Stomach (tissue), 9 donors: Measurements from ENCODE around the gene RNF220. TPM values are rescaled to one million over a fixed set of nuclear protein-coding genes. Genes with fewer than 3 reads are reported as not detected.
A peak's percentile ranks its signal among the peaks of the same experiment; 100 is the strongest.

Experiments used
- DNase-seq, 2 donors: peaks; one replicate each; pipeline versions ENCODE4 v3.0.0 to v3.0.0-alpha.2; 2013 to 2019
- H3K27ac ChIP-seq, 5 donors: fragments of 200-600 bp in 4 of 5; sonication (generic) in 4 of 5; one replicate each; pipeline ENCODE4 v1.5.1; 2013 to 2019; ENCODE audit warnings: mild to moderate bottlenecking in 1 of 5, moderate library complexity in 1 of 5
- H3K27me3 ChIP-seq, 3 donors: fragments of 200-600 bp; sonication (generic); one replicate each; pipeline ENCODE4 v1.5.1; 2017 to 2019; ENCODE audit warnings: mixed run types in 1 of 3
- H3K36me3 ChIP-seq, 4 donors: fragments of 200-600 bp; sonication (generic); 1 replicate in 3 of 4; 2 replicates in 1 of 4; pipeline ENCODE4 v1.5.1; 2016 to 2019
- H3K4me1 ChIP-seq, 4 donors: fragments of 200-600 bp; sonication (generic); one replicate each; pipeline ENCODE4 v1.5.1; 2016 to 2019
- H3K4me3 ChIP-seq, 4 donors: fragments of 200-600 bp; sonication (generic) in 3 of 4; one replicate each; pipeline ENCODE4 v1.5.1; 2016 to 2019; ENCODE audit warnings: mild to moderate bottlenecking in 1 of 4
- H3K9me3 ChIP-seq, 4 donors: fragments of 200-600 bp; sonication (generic); one replicate each; pipeline ENCODE4 v1.5.1; 2016 to 2019
- CTCF ChIP-seq, 7 experiments: fragments of 450-650 bp in 4 of 7; fragments of 200-600 bp in 3 of 7; sonication (generic) in 3 of 7; IDR thresholded peaks; one replicate each; pipeline ENCODE4 v1.5.1; 2016 to 2019; ENCODE audit warnings: antibody characterized with exemption in 7 of 7, control low read depth in 2 of 7, mild to moderate bottlenecking in 1 of 7
- EP300 ChIP-seq: sonication (generic); formaldehyde crosslinking; IDR thresholded peaks from one replicate; pipeline ENCODE4 v1.6.1; 2017; ENCODE audit warnings: antibody characterized with exemption
- POLR2A ChIP-seq, 4 donors: fragments of 450-650 bp; IDR thresholded peaks; one replicate each; pipeline ENCODE4 v1.6.1; 2016; ENCODE audit warnings: antibody characterized with exemption in 4 of 4, control low read depth in 2 of 4, mild to moderate bottlenecking in 1 of 4, moderate library complexity in 1 of 4
- POLR2AphosphoS5 ChIP-seq, 3 donors: sonication (generic); formaldehyde crosslinking; IDR thresholded peaks; one replicate each; pipeline ENCODE4 v1.6.1; 2016; ENCODE audit warnings: antibody characterized with exemption in 3 of 3
- WGBS, 5 donors: extraction: QIAGEN DNeasy Blood & Tissue Kit in 3 of 5; methylation state at CpG; one replicate each; pipeline versions ENCODE4 v1.1.5 to v1.1.7; 2013 to 2018; 5-methylcytosine and 5-hydroxymethylcytosine counted together
- intact Hi-C: fragments of 100-400 bp; cut with DNase I; formaldehyde crosslinking; loops from one replicate; pipeline ENCODE4 v1.15.1; 2023; ENCODE audit warnings: low total_unique reads
- polyA plus RNA-seq, 3 donors: library from polyadenylated mRNA; stranded (reverse); fragments of 200-250 nt; gene quantifications; one replicate each; pipeline ENCODE4 v1.2.3, GENCODE V29; 2013
- total RNA-seq, 5 donors: library from RNA; depleted of rRNA; stranded (reverse); fragments of >200 nt; gene quantifications; one replicate each; pipeline versions ENCODE4 v1.1.0 to v1.2.3, GENCODE V29; 2014 to 2016
- donor health status: healthy with polysubstance abuse.
- donor health status: Bipolar disorder and iron deficiency.
- donor health status: healthy.

Gene RNF220
- total and polyA plus RNA-seq, 8 donors = 21.0 to 207 (median 47.2) TPM

- no peak for DNase-seq
- TF ChIP-seq CTCF (IDR thresholded peaks at IDR 0.05) (no peak), POLR2A (IDR thresholded peaks at IDR 0.05) (no peak), POLR2AphosphoS5 (IDR thresholded peaks at IDR 0.05) (no peak), EP300 (no peak)
- Histone ChIP-seq H3K36me3 (no peaks in the 10 kb centered on the region), H3K27ac (no peak overlapping the region), H3K9me3 (no peaks in the 10 kb centered on the region), H3K4me1 (peaks cover 3 to 15% (median 9%) of the 10 kb centered on the region in 4 donors), H3K27me3 (peaks cover 0 to 58% (median 15%) of the 10 kb centered on the region in 3 donors), H3K4me3 (no peak overlapping the region)
- intact Hi-C loops = no loop called here
- 85 to 96% (median 89%) methylated on average over 6 of the region's 6 CpGs for WGBS, 5 donors
Observed at GRCh38 chr1:44496541-44497171, 91.6 kb downstream of the RNF220 start.

DNA sequence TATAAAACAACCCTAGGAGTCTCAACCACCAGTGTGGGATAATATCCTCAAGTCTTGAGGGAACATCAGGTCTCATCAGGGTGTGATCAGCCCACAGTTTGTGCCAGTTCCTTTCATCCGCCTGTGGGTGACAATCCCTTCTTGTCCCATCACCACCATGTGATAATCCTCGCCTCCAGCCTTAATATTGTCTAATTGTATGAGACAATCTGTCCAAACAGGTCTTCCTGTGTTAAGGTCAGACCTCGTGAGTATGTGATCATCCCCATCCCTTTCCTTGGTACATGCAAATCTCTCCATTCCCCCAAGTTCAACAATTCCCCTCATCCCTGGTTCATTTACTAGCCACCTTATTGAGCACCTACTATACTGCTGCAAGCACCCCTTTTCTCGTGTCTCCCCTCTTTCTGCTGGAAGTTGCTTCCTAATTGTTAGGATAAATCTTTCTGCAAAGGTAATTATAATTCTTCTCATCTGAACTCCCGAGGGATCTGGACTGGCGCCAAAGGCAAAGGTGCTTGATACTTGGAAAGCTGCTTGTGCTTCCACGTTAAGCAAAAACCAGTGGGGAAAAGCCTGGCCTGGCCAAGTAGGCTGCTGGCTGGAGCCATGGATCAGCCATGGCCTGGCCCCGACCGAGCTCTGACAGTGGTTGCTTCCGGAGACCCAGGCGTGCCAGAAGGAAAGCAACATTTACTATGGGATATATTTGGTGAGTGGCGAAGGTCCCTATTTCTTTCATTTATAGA is 92.5 kb downstream of the RNF220 start:
- Histone ChIP-seq H3K4me1 (peaks cover 4 to 15% (median 10%) of the 10 kb centered on the region in 4 donors), H3K9me3 (no peaks in the 10 kb centered on the region), H3K4me3 (no peak overlapping the region), H3K36me3 (no peaks in the 10 kb centered on the region), H3K27ac (no peak overlapping the region), H3K27me3 (peaks cover 0 to 58% (median 15%) of the 10 kb centered on the region in 3 donors)
- WGBS, 5 donors = 79 to 86% (median 84%) methylated on average over 12 of the region's 12 CpGs
- no peak for TF ChIP-seq POLR2AphosphoS5 (IDR thresholded peaks at IDR 0.05)
- no peak for TF ChIP-seq EP300
- no peak for TF ChIP-seq POLR2A (IDR thresholded peaks at IDR 0.05)
- no peak for TF ChIP-seq CTCF (IDR thresholded peaks at IDR 0.05)
- intact Hi-C loops = no loop called here
- no peak for DNase-seq

GRCh38 chr1:44499306-44499705 is 94.3 kb downstream of the RNF220 start:
- H3K9me3 ChIP-seq = no peaks in the 10 kb centered on the region
- peaks cover 0 to 48% (median 15%) of the 10 kb centered on the region in 3 donors for H3K27me3 ChIP-seq
- no peak overlapping the region for H3K27ac ChIP-seq
- peaks cover 4 to 15% (median 10%) of the 10 kb centered on the region in 4 donors for H3K4me1 ChIP-seq
- intact Hi-C loops = no loop called here
- TF ChIP-seq POLR2AphosphoS5 (IDR thresholded peaks at IDR 0.05) (no peak), CTCF (IDR thresholded peaks at IDR 0.05) (no peak), EP300 (no peak), POLR2A (IDR thresholded peaks at IDR 0.05) (no peak)
- no peaks in the 10 kb centered on the region for H3K36me3 ChIP-seq
- no peak overlapping the region for H3K4me3 ChIP-seq
- WGBS, 5 donors = 68 to 82% (median 71%) methylated on average over 3 of the region's 3 CpGs
- no peak for DNase-seq

DNA sequence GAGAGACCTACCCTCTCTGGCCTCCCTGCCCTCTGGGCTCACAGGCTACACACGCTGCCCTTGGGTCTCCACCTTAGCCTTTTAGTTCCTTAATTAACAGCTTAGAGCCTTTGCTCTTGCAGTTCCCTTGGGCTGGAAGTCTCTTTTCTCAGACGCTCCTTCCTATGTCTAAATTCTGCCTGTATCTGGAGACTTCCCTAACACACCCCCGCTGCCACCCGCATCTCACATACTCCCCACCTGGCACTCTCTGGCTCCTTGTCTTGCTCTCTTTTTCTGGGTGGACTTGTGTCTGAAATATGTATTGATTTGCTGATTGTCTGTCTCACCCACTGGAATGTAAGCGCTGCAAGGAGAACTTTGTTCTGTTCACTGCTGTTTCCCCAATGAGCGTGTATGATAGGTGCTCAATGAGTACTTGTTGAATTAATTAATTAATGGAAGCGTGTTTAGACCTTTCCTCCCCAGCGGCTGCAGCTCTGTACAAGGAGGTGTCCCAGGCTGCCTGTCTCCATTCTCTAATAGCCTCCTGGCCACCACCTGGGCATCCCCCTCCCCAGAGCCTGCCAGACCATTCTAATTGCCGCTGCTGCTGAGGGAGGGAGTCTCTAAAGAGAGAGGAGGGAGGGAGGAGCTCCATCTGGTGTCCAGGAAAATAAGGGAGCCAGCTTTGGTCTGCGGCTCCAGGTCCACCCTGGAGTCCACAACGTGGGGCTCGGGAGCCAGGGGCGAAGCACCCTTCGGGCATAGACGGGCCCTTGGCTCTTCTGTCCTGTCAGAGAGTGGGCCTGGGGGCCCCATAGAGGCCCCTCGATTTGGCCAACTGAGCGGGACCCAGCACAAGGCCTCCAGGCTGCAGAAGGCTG is 95.4 kb downstream of the RNF220 start:
- Histone ChIP-seq H3K4me1 (peaks cover 4 to 15% (median 10%) of the 10 kb centered on the region in 4 donors), H3K27me3 (peaks cover 0 to 43% (median 15%) of the 10 kb centered on the region in 3 donors), H3K4me3 (no peak overlapping the region), H3K36me3 (no peaks in the 10 kb centered on the region), H3K9me3 (no peaks in the 10 kb centered on the region), H3K27ac (no peak overlapping the region)
- DNase-seq = peak in 1 of 2 donors; percentile 65
- intact Hi-C loops = no loop called here
- 33 to 43% (median 36%) methylated on average over 13 to 17 of the region's 17 CpGs for WGBS, 5 donors
- TF ChIP-seq CTCF (IDR thresholded peaks at IDR 0.05) (no peak), POLR2AphosphoS5 (IDR thresholded peaks at IDR 0.05) (no peak), POLR2A (IDR thresholded peaks at IDR 0.05) (no peak), EP300 (no peak)
